HEK293 (cell line): ENCODE measurements around the gene SMIM27.

ENCODE experiments used
- CTCF ChIA-PET: fragments of 350-600 bp; formaldehyde crosslinking; extraction: SDS; loops from one replicate; lab custom pipeline; 2021; ENCODE audit warnings: antibody characterized with exemption; lab: Yijun Ruan, JAX
- POLR2A ChIA-PET: fragments of 300-600 bp; formaldehyde crosslinking; extraction: SDS; loops from one replicate; lab custom pipeline; 2020; ENCODE audit warnings: antibody characterized with exemption, inconsistent platforms; lab: Yijun Ruan, JAX
- H3K27ac ChIP-seq: fragments of 200-500 bp; sonication (Bioruptor generic); 2 replicates; pipeline ENCODE4 v1.5.1; 2014; ENCODE audit warnings: low read depth, low read length, control low read depth, inconsistent platforms; ENCODE audit errors: extremely low read depth
- H3K36me3 ChIP-seq, 2 experiments: fragments of 200-500 bp in 1 of 2; sonication (Bioruptor generic) in 1 of 2; 1 replicate in 1 of 2; 2 replicates in 1 of 2; pipeline ENCODE4 v1.5.1; 2014 to 2017; ENCODE audit warnings: inconsistent platforms in 2 of 2, low read length in 2 of 2; ENCODE audit not compliant: control insufficient read depth in 2 of 2, insufficient read depth in 1 of 2
- H3K4me1 ChIP-seq: fragments of 200-500 bp; sonication (Bioruptor generic); 2 replicates; pipeline ENCODE4 v1.5.1; 2014; ENCODE audit warnings: mild to moderate bottlenecking, low read length, inconsistent platforms; ENCODE audit not compliant: control insufficient read depth, insufficient read depth
- H3K4me3 ChIP-seq: 2 replicates; pipeline ENCODE4 v1.5.1; 2011; ENCODE audit warnings: low read depth, mild to moderate bottlenecking, control low read depth, low read length, moderate library complexity
- H3K9me3 ChIP-seq: fragments of 200-500 bp; sonication (Bioruptor generic); 2 replicates; pipeline ENCODE4 v1.5.1; 2014; ENCODE audit warnings: low read depth, low read length, inconsistent platforms; ENCODE audit not compliant: control insufficient read depth, insufficient read depth
- GLI4 ChIP-seq: fragments of 450-650 bp; formaldehyde crosslinking; IDR thresholded peaks from 2 replicates; pipeline ENCODE4 v1.5.1; 2016; ENCODE audit warnings: missing biosample characterization, missing genetic modification characterization
- GLIS2 ChIP-seq: fragments of 450-650 bp; formaldehyde crosslinking; IDR thresholded peaks from 2 replicates; pipeline ENCODE4 v1.5.1; 2016; ENCODE audit warnings: missing biosample characterization, missing genetic modification characterization
- KLF7 ChIP-seq: fragments of 450-650 bp; formaldehyde crosslinking; IDR thresholded peaks from 2 replicates; pipeline ENCODE4 v1.5.1; 2016; ENCODE audit warnings: missing biosample characterization, missing genetic modification characterization, borderline replicate concordance
- OVOL3 ChIP-seq: fragments of 450-650 bp; formaldehyde crosslinking; IDR thresholded peaks from 2 replicates; pipeline ENCODE4 v1.5.1; 2016; ENCODE audit warnings: missing biosample characterization, missing genetic modification characterization
- SCRT1 ChIP-seq: fragments of 450-650 bp; formaldehyde crosslinking; IDR thresholded peaks from 2 replicates; pipeline ENCODE4 v1.5.1; 2016; ENCODE audit warnings: missing biosample characterization, missing genetic modification characterization, borderline replicate concordance
- SETDB1 ChIP-seq: IDR thresholded peaks from one replicate; pipeline ENCODE4 v1.6.1; 2017; ENCODE audit warnings: mild to moderate bottlenecking, low read length, moderate library complexity, mixed read lengths; ENCODE audit not compliant: insufficient read length
- SP2 ChIP-seq: fragments of 450-650 bp; formaldehyde crosslinking; IDR thresholded peaks from 2 replicates; pipeline ENCODE4 v1.5.1; 2016; ENCODE audit warnings: missing biosample characterization, missing genetic modification characterization
- WT1 ChIP-seq: fragments of 450-650 bp; formaldehyde crosslinking; IDR thresholded peaks from 2 replicates; pipeline ENCODE4 v1.5.1; 2016; ENCODE audit warnings: missing biosample characterization, missing genetic modification characterization
- ZBTB44 ChIP-seq: fragments of 450-650 bp; IDR thresholded peaks from 2 replicates; pipeline ENCODE4 v1.5.1; 2018; ENCODE audit warnings: missing biosample characterization, mild to moderate bottlenecking, missing genetic modification characterization
- ZBTB48 ChIP-seq: fragments of 450-650 bp; formaldehyde crosslinking; IDR thresholded peaks from 2 replicates; pipeline ENCODE4 v1.5.1; 2016; ENCODE audit warnings: missing biosample characterization, missing genetic modification characterization
- ZBTB8A ChIP-seq: fragments of 450-650 bp; formaldehyde crosslinking; IDR thresholded peaks from 2 replicates; pipeline ENCODE4 v1.5.1; 2016; ENCODE audit warnings: missing biosample characterization, missing genetic modification characterization
- ZNF140 ChIP-seq: fragments of 450-650 bp; formaldehyde crosslinking; IDR thresholded peaks from 2 replicates; pipeline ENCODE4 v1.5.1; 2016; ENCODE audit warnings: missing biosample characterization, missing genetic modification characterization
- ZNF223 ChIP-seq: fragments of 450-650 bp; formaldehyde crosslinking; IDR thresholded peaks from 2 replicates; pipeline ENCODE4 v1.5.1; 2016; ENCODE audit warnings: missing biosample characterization, missing genetic modification characterization
- ZNF23 ChIP-seq: fragments of 450-650 bp; formaldehyde crosslinking; IDR thresholded peaks from 2 replicates; pipeline ENCODE4 v1.5.1; 2016; ENCODE audit warnings: missing biosample characterization, missing genetic modification characterization, borderline replicate concordance
- ZNF311 ChIP-seq: fragments of 450-650 bp; formaldehyde crosslinking; IDR thresholded peaks from 2 replicates; pipeline ENCODE4 v1.5.1; 2017; ENCODE audit warnings: missing biosample characterization, missing genetic modification characterization, borderline replicate concordance
- ZNF335 ChIP-seq: fragments of 450-650 bp; formaldehyde crosslinking; conservative IDR thresholded peaks from 2 replicates; pipeline ENCODE4 v1.5.1; 2016; ENCODE audit warnings: missing biosample characterization, missing genetic modification characterization
- ZNF391 ChIP-seq: fragments of 450-650 bp; formaldehyde crosslinking; IDR thresholded peaks from 2 replicates; pipeline ENCODE4 v1.5.1; 2016; ENCODE audit warnings: low read depth, missing biosample characterization, missing genetic modification characterization, borderline replicate concordance
- ZNF488 ChIP-seq: fragments of 450-650 bp; formaldehyde crosslinking; IDR thresholded peaks from 2 replicates; pipeline ENCODE4 v1.5.1; 2016; ENCODE audit warnings: missing biosample characterization, missing genetic modification characterization
- ZNF510 ChIP-seq: fragments of 450-650 bp; formaldehyde crosslinking; IDR thresholded peaks from 2 replicates; pipeline ENCODE4 v1.5.1; 2018; ENCODE audit warnings: mild to moderate bottlenecking, missing genetic modification characterization, missing biosample characterization; ENCODE audit not compliant: insufficient replicate concordance
- ZNF548 ChIP-seq: fragments of 450-650 bp; formaldehyde crosslinking; IDR thresholded peaks from 2 replicates; pipeline ENCODE4 v1.5.1; 2016; ENCODE audit warnings: missing biosample characterization, missing genetic modification characterization
- ZNF549 ChIP-seq: fragments of 450-650 bp; IDR thresholded peaks from 2 replicates; pipeline ENCODE4 v1.5.1; 2018; ENCODE audit warnings: missing biosample characterization, missing genetic modification characterization, mild to moderate bottlenecking, inconsistent platforms, moderate library complexity
- ZNF658 ChIP-seq: fragments of 450-650 bp; formaldehyde crosslinking; IDR thresholded peaks from 2 replicates; pipeline ENCODE4; 2016; ENCODE audit warnings: missing biosample characterization, missing genetic modification characterization
- ZSCAN30 ChIP-seq: fragments of 450-650 bp; IDR thresholded peaks from 2 replicates; pipeline ENCODE4 v1.5.1; 2018; ENCODE audit warnings: missing biosample characterization, mild to moderate bottlenecking, missing genetic modification characterization, moderate library complexity
- TF ChIP-seq, protein P1 (sequence below): fragments of 450-650 bp; formaldehyde crosslinking; IDR thresholded peaks from 2 replicates; pipeline ENCODE4 v1.5.1; 2016; ENCODE audit warnings: missing biosample characterization, missing genetic modification characterization

SMIM27 gene

GRCh38 chr9:32524892-32525708 lies 27.0 kb upstream of the SMIM27 start:
- H3K27ac ChIP-seq, result no peak overlapping the region
- peak overlapping the region; percentile 53 for H3K4me3 ChIP-seq
- no peaks in the 10 kb centered on the region; a peak in 1 of 3 replicates for H3K36me3 ChIP-seq
- CTCF ChIA-PET, result interaction anchor here (0.5 to 9.6 kb wide), 22 partner anchors 8 to 947 kb away, joined by 3 to 130 read pairs (median 5); partner anchors contain the start of genes ACO1, NDUFB6, SMIM27 and TOPORS
- no peaks in the 10 kb centered on the region for H3K9me3 ChIP-seq
- TF ChIP-seq ZNF548 (tag by site-specific recombination) (no peak), ZSCAN30 (tag by site-specific recombination) (no peak), GLI4 (tag by site-specific recombination) (no peak), ZBTB44 (tag by site-specific recombination) (no peak), SP2 (tag by site-specific recombination) (no peak), OVOL3 (tag by site-specific recombination) (no peak), ZNF391 (tag by site-specific recombination) (no peak), ZNF658 (no peak), ZNF140 (tag by site-specific recombination) (no peak), WT1 (tag by site-specific recombination) (no peak), GLIS2 (tag by site-specific recombination) (no peak), KLF7 (no peak), ZNF488 (tag by site-specific recombination) (no peak), SETDB1 (no peak), ZNF510 (tag by site-specific recombination) (no peak), ZNF549 (tag by site-specific recombination) (no peak), ZNF223 (tag by site-specific recombination) (no peak), ZBTB48 (tag by site-specific recombination) (no peak)
- TF ChIP-seq, protein P1, sequence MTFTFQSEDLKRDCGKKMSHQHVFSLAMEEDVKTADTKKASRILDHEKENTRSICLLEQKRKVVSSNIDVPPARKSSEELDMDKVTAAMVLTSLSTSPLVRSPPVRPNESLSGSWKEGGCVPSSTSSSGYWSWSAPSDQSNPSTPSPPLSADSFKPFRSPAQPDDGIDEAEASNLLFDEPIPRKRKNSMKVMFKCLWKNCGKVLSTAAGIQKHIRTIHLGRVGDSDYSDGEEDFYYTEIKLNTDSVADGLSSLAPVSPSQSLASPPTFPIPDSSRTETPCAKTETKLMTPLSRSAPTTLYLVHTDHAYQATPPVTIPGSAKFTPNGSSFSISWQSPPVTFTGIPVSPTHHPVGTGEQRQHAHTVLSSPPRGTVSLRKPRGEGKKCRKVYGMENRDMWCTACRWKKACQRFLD, result no peak
- POLR2A ChIA-PET, result interaction anchor here (0.6 to 2.8 kb wide), 13 partner anchors 8 to 500 kb away, joined by 3 to 36 read pairs (median 4); partner anchors contain the start of genes ACO1, DNAJA1 and SMIM27
- H3K4me1 ChIP-seq, result peaks cover 4% of the 10 kb centered on the region; the same call in 1 of the 2 replicates

GRCh38 chr9:32525709-32526030 lies 26.5 kb upstream of the SMIM27 start:
- H3K9me3 ChIP-seq, result no peaks in the 10 kb centered on the region
- TF ChIP-seq ZNF335 (tag by site-specific recombination), result peak; percentile 59
- TF ChIP-seq ZNF23 (tag by site-specific recombination), result no peak
- no peak for TF ChIP-seq ZBTB8A (tag by site-specific recombination)
- no peak for TF ChIP-seq SCRT1 (tag by site-specific recombination)
- TF ChIP-seq ZNF311 (tag by site-specific recombination), result no peak
- peak overlapping the region; percentile 69 for H3K27ac ChIP-seq
- H3K4me3 ChIP-seq, result peak overlapping the region; percentile 53
- H3K4me1 ChIP-seq, result peaks cover 4% of the 10 kb centered on the region; the same call in 1 of the 2 replicates
- CTCF ChIA-PET, result interaction anchor here (0.6 to 9.6 kb wide), 28 partner anchors 9 to 500 kb away, joined by 3 to 130 read pairs (median 5); partner anchors contain the start of genes ACO1, NDUFB6, SMIM27 and TOPORS
- POLR2A ChIA-PET, result interaction anchor here (0.6 to 2.8 kb wide), 12 partner anchors 8 to 499 kb away, joined by 3 to 36 read pairs (median 5); partner anchors contain the start of genes ACO1, DNAJA1 and SMIM27
- no peaks in the 10 kb centered on the region; a peak in 1 of 3 replicates for H3K36me3 ChIP-seq
